Urothelium cell line (cell line): Measurements from ENCODE around the gene CLDN8.

Source experiments
- DNase-seq: peaks from one replicate; pipeline ENCODE4 v3.0.0; 2011; ENCODE audit warnings: low spot score, mixed read lengths
- FAIRE-seq: peaks from 2 replicates; lab custom pipeline; 2011; peaks lifted over from hg19 to GRCh38; lab: Jason Lieb, UNC

CLDN8 gene

DNA sequence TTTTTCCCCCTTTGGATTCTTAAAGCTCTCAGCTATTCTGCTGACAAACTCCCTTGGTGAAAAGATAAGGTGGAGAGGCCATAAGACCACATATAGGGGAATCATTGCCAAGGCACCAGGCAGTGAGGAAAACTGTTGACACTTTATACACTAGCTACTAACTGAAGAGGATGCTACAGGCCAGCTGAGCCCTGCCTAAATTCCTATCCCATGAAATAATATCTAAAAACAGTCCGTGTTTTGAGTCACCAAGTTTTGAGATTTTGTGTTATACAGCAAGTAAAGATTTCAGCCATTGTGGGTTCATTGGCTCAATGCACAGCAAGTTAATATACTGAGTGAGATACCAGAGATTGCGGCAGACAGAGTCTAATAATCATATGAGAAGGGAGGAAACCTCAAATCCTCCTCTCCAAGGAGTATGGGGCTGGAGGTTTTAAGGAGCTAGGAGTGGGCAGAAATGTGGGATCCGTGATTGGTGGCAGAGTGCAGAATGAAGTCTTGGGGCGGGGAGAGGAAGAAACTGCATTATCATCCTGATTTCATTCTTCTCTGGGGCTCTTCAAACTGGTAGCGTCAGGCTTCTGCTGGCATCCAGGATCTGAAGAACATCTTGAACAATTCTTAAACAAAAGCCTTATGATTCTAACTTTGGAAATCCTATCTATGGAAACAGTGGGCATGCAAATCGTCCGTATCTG is 9.2 kb downstream of the CLDN8 start:
- peak; percentile 63 for DNase-seq
- FAIRE-seq = peak; percentile 37

DNA sequence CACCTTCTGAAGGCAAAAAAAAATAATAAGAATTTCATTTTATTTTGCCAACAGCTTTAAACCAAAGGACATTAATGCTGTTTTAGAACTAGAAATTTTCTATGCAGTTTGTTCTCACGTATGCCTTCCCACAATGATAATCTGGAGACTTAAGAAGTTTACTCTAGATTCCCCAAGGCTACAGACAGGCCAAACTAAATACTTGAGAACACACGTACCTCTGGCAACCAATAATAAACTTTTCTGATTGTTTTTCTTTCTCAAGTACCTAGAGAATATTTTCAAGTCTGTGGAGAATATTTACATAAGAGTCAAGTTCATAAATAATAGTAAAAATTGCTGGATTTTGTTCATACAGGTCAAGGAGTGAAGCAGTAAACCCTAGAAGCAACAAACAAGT is 15.9 kb downstream of the CLDN8 start:
- no peak for FAIRE-seq

DNA sequence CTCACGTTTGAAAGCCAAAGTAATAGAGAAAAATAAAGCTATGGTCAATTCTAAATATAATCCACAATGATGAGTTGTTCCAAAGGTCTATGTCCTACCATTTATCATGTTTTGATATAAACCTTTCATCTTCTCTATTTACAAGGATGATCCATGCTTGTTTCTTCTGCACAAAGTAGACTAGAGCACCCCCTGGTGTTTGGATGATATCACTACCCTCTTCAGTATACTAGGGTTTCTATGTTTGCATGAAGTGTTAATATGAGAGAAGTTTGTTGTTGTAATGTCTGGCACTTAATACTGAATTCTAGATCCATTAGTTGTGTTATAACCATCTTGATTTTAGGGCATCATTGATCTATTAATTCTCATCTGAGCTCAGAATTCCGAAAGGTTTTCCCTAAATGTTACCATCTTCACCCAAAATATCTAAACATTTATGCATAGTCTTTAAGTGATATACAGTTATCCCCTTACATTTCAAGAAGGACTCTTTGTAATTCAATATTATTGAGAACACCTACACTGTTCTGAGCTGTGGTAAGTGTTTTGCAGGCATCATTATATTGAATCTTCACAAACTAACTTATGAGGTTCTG is 21.1 kb downstream of the CLDN8 start:
- FAIRE-seq = peak; percentile 23
- DNase-seq = peak; percentile 33

More for the DNA sequence above, 15.9 kb downstream of the CLDN8 start:
- DNase-seq = no peak

DNA sequence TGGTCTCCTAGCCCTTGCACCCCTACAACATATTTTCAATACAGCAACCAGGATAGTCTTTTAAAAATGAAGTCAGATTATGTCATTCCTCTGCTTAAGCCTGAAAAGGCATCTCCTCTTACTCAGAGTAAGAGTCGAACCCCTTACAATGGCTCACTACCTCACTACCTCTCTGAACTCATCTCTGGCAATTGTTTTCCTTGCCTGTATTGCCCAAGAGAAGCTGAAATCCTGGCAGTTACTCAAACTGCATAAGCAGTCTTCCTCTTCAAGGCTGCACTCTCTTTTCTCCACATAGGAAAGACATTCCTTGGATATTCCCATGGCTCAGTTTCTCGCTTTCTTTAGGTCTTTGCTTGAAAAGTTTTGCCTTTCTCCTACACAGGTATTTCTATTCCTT is 22.7 kb downstream of the CLDN8 start:
- FAIRE-seq (no peak), DNase-seq (no peak)

- no peak for FAIRE-seq
- DNase-seq = no peak
Observed at GRCh38 chr21:30190554-30190953, 25.3 kb downstream of the CLDN8 start.

GRCh38 chr21:30189773-30190172 is 26.1 kb downstream of the CLDN8 start:
- DNase-seq (no peak), FAIRE-seq (no peak)

DNA sequence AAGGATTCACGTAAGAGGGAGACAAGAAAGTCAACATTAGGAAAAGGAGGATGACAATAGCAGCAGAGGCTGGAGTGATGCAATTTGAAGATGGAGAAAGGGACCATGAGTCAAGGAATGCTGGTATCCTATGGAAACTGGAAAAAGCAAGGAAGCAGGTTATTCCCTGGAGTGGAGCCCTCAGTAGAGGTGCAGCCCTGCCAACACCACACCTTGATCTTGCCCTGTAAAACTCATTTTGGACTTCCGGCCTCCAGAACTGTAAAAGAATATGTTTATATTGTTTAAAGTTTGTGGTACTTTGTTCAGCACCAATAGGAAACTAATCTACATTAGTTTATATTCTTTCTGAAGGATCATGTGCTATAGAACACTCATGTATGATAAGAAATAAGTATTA is 29.7 kb downstream of the CLDN8 start:
- FAIRE-seq = no peak
- no peak for DNase-seq

GRCh38 chr21:30168086-30168485 is 47.8 kb downstream of the CLDN8 start:
- DNase-seq (no peak), FAIRE-seq (no peak)

GRCh38 chr21:30166705-30167104 is 49.2 kb downstream of the CLDN8 start, which contains the start of gene CLDN17:
Gene CLDN17, minus strand, starts transcription at chr21:30166805. Its CDS starts 188 bp downstream, at chr21:30166617.
- no peak for FAIRE-seq
- DNase-seq = no peak

GRCh38 chr21:30166171-30166570 is 49.7 kb downstream of the CLDN8 start:
- no peak for DNase-seq
- no peak for FAIRE-seq

- DNase-seq = no peak
- no peak for FAIRE-seq
Observed at GRCh38 chr21:30164796-30165195, 51.1 kb downstream of the CLDN8 start.
